Right lobe of liver (tissue), 6 donors: ENCODE measurements around the gene C1QC. TPM values are rescaled to one million over a fixed set of nuclear protein-coding genes. Genes with fewer than 3 reads are reported as not detected.

Experiments
- ATAC-seq, 4 donors: fragments of 200-7000 bp; cut with Tn5 transposase; one replicate each; pipeline ENCODE4 v1.9.1; 2020; ENCODE audit warnings: mild to moderate bottlenecking in 4 of 4, moderate library complexity in 4 of 4
- DNase-seq, 3 donors: peaks; one replicate each; pipeline ENCODE4 v3.0.0-alpha.2; 2020
- H3K27ac ChIP-seq, 3 donors: fragments of 200-600 bp; one replicate each; pipeline ENCODE4 v1.8.0; 2022
- H3K27me3 ChIP-seq, 2 donors: fragments of 200-600 bp; one replicate each; pipeline ENCODE4 v1.8.0; 2022
- H3K36me3 ChIP-seq, 4 donors: fragments of 200-600 bp; sonication (generic) in 1 of 4; one replicate each; pipeline versions ENCODE4 v1.5.1 to v1.8.0; 2017 to 2022; ENCODE audit warnings: control low read depth in 1 of 4
- H3K4me1 ChIP-seq, 4 donors: fragments of 200-600 bp; sonication (generic) in 1 of 4; one replicate each; pipeline versions ENCODE4 v1.5.1 to v1.8.0; 2017 to 2022; ENCODE audit warnings: control low read depth in 1 of 4
- H3K4me3 ChIP-seq, 3 donors: fragments of 200-600 bp; one replicate each; pipeline ENCODE4 v1.8.0; 2022
- H3K9me3 ChIP-seq, 4 donors: fragments of 200-600 bp; sonication (generic) in 1 of 4; one replicate each; pipeline versions ENCODE4 v1.5.1 to v1.8.0; 2017 to 2022; ENCODE audit warnings: control low read depth in 1 of 4
- CTCF ChIP-seq, 4 donors: fragments of 200-600 bp in 3 of 4; fragments of 450-650 bp in 1 of 4; IDR thresholded peaks; one replicate each; pipeline versions ENCODE4 v1.5.1 to v1.8.0; 2016 to 2022; ENCODE audit warnings: antibody characterized with exemption in 4 of 4, mild to moderate bottlenecking in 2 of 4
- POLR2A ChIP-seq: fragments of 450-650 bp; IDR thresholded peaks from one replicate; pipeline ENCODE4 v1.6.1; 2017; ENCODE audit warnings: antibody characterized with exemption, mild to moderate bottlenecking
- WGBS: methylation state at CpG from one replicate; pipeline ENCODE4 v1.1.6; 2018; ENCODE audit warnings: low coverage, low lambda C conversion rate; ENCODE audit not compliant: insufficient coverage; ENCODE audit errors: missing lambda C conversion rate; 5-methylcytosine and 5-hydroxymethylcytosine counted together
- intact Hi-C, 2 donors: fragments of 100-400 bp; cut with DNase I; formaldehyde crosslinking; loops; one replicate each; pipeline versions ENCODE4 v1.11.2 to v1.14.1; 2022
- total RNA-seq, 6 experiments: library from RNA; depleted of rRNA in 2 of 6; stranded (reverse); fragments of >200 nt in 2 of 6; fragmentation: NEBNext Ultra II Directional in 3 of 6; extraction: Animal tissue kit (Norgen Biotek cat#: 25700) in 3 of 6; gene quantifications; one replicate each; pipeline versions ENCODE4 v1.1.0 to v1.2.4, GENCODE V29; 2016 to 2023
- donor health status: DM: no; HTN: yes; CAD: no.
- donor health status: DM: no; HTN: no; CAD: no.
- donor health status: DM: no; HTN: no; CAD: no.
- donor health status: DM: no; HTN: yes; CAD: no.
- donor health status: DM: no; HTN: yes; CAD: no.

The C1QC gene
- total RNA-seq, 6 experiments from 2014 or later, result 63.3 to 305 (median 71.9) TPM

GRCh38 chr1:22658385-22659163 lies 15.1 kb downstream of the C1QC start:
- DNase-seq, result no peak
- H3K9me3 ChIP-seq, result no peaks in the 10 kb centered on the region
- 39% methylated on average over 3 of the region's 3 CpGs for whole genome bisulfite sequencing
- no peaks in the 10 kb centered on the region for H3K36me3 ChIP-seq
- H3K27ac ChIP-seq, result no peak overlapping the region
- TF ChIP-seq CTCF (IDR thresholded peaks at IDR 0.05), result no peak
- TF ChIP-seq POLR2A, result no peak
- no peak overlapping the region for H3K4me3 ChIP-seq
- intact Hi-C loops, result no loop called here
- H3K27me3 ChIP-seq, result no peaks in the 10 kb centered on the region
- no peaks in the 10 kb centered on the region for H3K4me1 ChIP-seq
- no peak for ATAC-seq

DNA sequence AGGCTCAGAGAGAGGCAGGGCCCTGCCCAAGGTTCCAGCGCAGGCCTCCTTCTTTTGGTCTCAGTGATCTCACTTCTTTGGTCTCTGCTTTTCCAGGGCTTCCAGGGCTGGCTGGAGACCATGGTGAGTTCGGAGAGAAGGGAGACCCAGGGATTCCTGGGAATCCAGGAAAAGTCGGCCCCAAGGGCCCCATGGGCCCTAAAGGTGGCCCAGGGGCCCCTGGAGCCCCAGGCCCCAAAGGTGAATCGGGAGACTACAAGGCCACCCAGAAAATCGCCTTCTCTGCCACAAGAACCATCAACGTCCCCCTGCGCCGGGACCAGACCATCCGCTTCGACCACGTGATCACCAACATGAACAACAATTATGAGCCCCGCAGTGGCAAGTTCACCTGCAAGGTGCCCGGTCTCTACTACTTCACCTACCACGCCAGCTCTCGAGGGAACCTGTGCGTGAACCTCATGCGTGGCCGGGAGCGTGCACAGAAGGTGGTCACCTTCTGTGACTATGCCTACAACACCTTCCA lies 17.3 kb downstream of the C1QC start:
- no peaks in the 10 kb centered on the region for H3K36me3 ChIP-seq
- DNase-seq (no peak), ATAC-seq (no peak)
- H3K27me3 ChIP-seq, result no peaks in the 10 kb centered on the region
- intact Hi-C loops, result no loop called here
- H3K27ac ChIP-seq, result no peak overlapping the region
- no peaks in the 10 kb centered on the region for H3K9me3 ChIP-seq
- 38% methylated on average over 2 of the region's 19 CpGs for WGBS
- H3K4me3 ChIP-seq, result no peak overlapping the region
- H3K4me1 ChIP-seq, result no peaks in the 10 kb centered on the region
- TF ChIP-seq CTCF (IDR thresholded peaks at IDR 0.05) (no peak), POLR2A (no peak)

DNA sequence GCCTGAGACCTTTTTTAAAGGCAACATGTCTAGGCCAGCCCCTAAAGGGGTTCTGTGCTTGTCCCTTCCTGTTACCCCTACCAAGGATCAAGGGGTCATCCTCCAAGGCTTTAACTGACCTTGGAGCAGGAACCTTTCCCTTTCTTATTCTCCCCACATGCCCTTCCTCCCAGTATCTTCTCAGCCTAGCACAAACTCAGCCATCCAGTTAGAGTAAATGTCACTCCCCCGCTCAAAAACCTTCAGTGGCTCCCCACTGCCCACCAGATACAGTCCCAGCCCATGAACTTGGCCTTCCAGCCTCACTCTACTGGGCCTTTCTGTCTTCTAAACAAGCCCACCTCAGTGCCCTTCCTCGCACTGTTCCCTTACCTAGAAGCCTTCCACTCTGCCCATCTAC lies 18.4 kb downstream of the C1QC start:
- intact Hi-C loops, result no loop called here
- Histone ChIP-seq H3K9me3 (no peaks in the 10 kb centered on the region), H3K4me1 (no peaks in the 10 kb centered on the region), H3K27me3 (no peaks in the 10 kb centered on the region), H3K4me3 (no peak overlapping the region), H3K27ac (no peak overlapping the region), H3K36me3 (no peaks in the 10 kb centered on the region)
- WGBS, result 66% methylated on average over 2 of the region's 2 CpGs
- DNase-seq (no peak), ATAC-seq (no peak)
- TF ChIP-seq CTCF (IDR thresholded peaks at IDR 0.05), result no peak
- no peak for TF ChIP-seq POLR2A

- intact Hi-C loops, result no loop called here
- Histone ChIP-seq H3K4me1 (no peaks in the 10 kb centered on the region), H3K27ac (no peak overlapping the region), H3K9me3 (no peaks in the 10 kb centered on the region), H3K4me3 (no peak overlapping the region), H3K27me3 (no peaks in the 10 kb centered on the region), H3K36me3 (no peaks in the 10 kb centered on the region)
- 63% methylated on average over 5 of the region's 5 CpGs for WGBS
- DNase-seq, result no peak
- peak; percentile 62 to 89 (median 70) for ATAC-seq
- TF ChIP-seq POLR2A, result peak; percentile 29
- TF ChIP-seq CTCF (IDR thresholded peaks at IDR 0.05), result no peak
Observed at GRCh38 chr1:22662318-22662717, 18.9 kb downstream of the C1QC start.
